Measurements from ENCODE around the gene SNTB2.
"Not testable (repeated sequence)": the region's sequence is repeated elsewhere in the genome, so short reads cannot be mapped to it uniquely, and the experiment has no call there.

The SNTB2 gene

GRCh38 chr16:69236319-69236718 lies 49.4 kb downstream of the SNTB2 start:
- DNase-seq (ENCODE audit: low read depth) = no peak

- no peak for DNase-seq (ENCODE audit: low read depth)
Measured at GRCh38 chr16:69237296-69237695, 50.3 kb downstream of the SNTB2 start.

GRCh38 chr16:69239851-69240250 lies 52.9 kb downstream of the SNTB2 start:
- DNase-seq (ENCODE audit: low read depth) = no peak

- no peak for DNase-seq (ENCODE audit: low read depth)
Measured at GRCh38 chr16:69240331-69240730, 53.4 kb downstream of the SNTB2 start.

- no peak for DNase-seq (ENCODE audit: low read depth)
Measured at GRCh38 chr16:69241926-69242325, 55.0 kb downstream of the SNTB2 start.

- no peak for DNase-seq (ENCODE audit: low read depth)
Measured at GRCh38 chr16:69243479-69243878, 56.5 kb downstream of the SNTB2 start.

GRCh38 chr16:69244336-69244735 lies 57.4 kb downstream of the SNTB2 start:
- DNase-seq (ENCODE audit: low read depth) = no peak

GRCh38 chr16:69250081-69250480 lies 63.1 kb downstream of the SNTB2 start:
- no peak for DNase-seq (ENCODE audit: low read depth)

- no peak for DNase-seq (ENCODE audit: low read depth)
Measured at GRCh38 chr16:69253870-69254341, 66.9 kb downstream of the SNTB2 start.

GRCh38 chr16:69259428-69259764 lies 72.4 kb downstream of the SNTB2 start:
- not testable (repeated sequence) for DNase-seq (ENCODE audit: low read depth)

GRCh38 chr16:69260019-69260418 lies 73.1 kb downstream of the SNTB2 start:
- no peak for DNase-seq (ENCODE audit: low read depth)

GRCh38 chr16:69260506-69260905 lies 73.5 kb downstream of the SNTB2 start:
- no peak for DNase-seq (ENCODE audit: low read depth)

- no peak for DNase-seq (ENCODE audit: low read depth)
Measured at GRCh38 chr16:69266334-69267063, 79.5 kb downstream of the SNTB2 start.

GRCh38 chr16:69267633-69268032 lies 80.7 kb downstream of the SNTB2 start:
- DNase-seq (ENCODE audit: low read depth) = no peak

GRCh38 chr16:69270395-69270794 lies 83.4 kb downstream of the SNTB2 start:
- DNase-seq (ENCODE audit: low read depth) = no peak

- no peak for DNase-seq (ENCODE audit: low read depth)
Measured at GRCh38 chr16:69270831-69271230, 83.9 kb downstream of the SNTB2 start.

- DNase-seq (ENCODE audit: low read depth) = no peak
Measured at GRCh38 chr16:69273009-69273408, 86.0 kb downstream of the SNTB2 start.

- no peak for DNase-seq (ENCODE audit: low read depth)
Measured at GRCh38 chr16:69274699-69275235, 87.8 kb downstream of the SNTB2 start.

GRCh38 chr16:69276148-69277115 lies 89.5 kb downstream of the SNTB2 start:
- DNase-seq (ENCODE audit: low read depth) = no peak

GRCh38 chr16:69277413-69277812 lies 90.4 kb downstream of the SNTB2 start:
- DNase-seq (ENCODE audit: low read depth) = no peak

GRCh38 chr16:69283851-69284250 lies 96.9 kb downstream of the SNTB2 start:
- no peak for DNase-seq (ENCODE audit: low read depth)

- DNase-seq (ENCODE audit: low read depth) = no peak
Measured at GRCh38 chr16:69285240-69285639, 98.3 kb downstream of the SNTB2 start.
